GM15510 (cell line): ENCODE measurements around the gene CAMTA2.

Source experiments
- POLR2A ChIP-seq: IDR thresholded peaks from 3 replicates; pipeline ENCODE4 v1.6.1; 2011; ENCODE audit warnings: borderline replicate concordance; ENCODE audit not compliant: insufficient read length; ENCODE audit errors: extremely low read depth

Gene CAMTA2

DNA sequence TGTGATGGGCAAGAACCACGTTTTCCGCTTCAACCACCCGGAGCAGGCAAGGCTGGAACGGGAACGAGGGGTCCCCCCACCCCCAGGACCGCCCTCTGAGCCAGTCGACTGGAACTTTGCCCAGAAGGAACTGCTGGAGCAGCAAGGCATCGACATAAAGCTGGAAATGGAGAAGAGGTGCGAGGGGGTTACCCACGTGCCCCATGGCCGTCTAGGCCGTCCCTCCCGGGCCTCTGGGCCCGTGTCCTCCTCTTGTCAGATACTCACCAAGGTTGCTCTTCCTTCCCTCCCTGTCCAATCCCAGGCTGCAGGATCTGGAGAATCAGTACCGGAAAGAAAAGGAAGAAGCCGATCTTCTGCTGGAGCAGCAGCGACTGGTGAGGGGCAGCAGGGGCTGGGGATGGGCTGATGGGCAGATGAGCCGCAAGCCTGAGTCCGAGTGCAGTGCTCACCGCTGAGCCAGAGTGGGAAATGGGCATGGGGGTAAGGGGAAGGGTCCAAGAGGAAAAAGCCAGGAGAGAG is 33.1 kb upstream of the CAMTA2 start:
- TF ChIP-seq POLR2A = no peak

DNA sequence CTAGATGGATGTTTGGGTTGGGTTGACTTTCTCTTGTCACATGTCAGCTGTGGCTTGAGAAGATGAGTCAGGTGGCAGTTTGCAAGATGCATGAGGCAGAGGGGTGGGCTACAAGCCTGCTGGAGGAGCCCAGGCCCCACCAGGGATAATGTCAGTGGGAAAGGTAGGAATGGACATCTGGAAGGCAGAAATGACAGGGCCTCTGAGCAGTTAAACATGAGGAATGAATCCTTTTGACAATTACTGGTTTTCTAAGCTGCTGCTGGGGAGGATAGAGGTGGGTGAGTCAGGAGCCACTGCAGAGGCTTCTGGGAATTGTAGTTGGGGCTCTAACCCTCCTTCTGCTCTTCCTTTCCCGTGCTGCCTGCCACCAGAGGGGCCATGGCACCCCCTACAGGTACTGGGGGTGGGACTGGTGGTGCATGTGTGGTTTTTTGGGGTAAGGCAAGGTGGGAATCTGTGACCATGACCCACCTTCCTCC is 32.0 kb upstream of the CAMTA2 start:
- TF ChIP-seq POLR2A = no peak

DNA sequence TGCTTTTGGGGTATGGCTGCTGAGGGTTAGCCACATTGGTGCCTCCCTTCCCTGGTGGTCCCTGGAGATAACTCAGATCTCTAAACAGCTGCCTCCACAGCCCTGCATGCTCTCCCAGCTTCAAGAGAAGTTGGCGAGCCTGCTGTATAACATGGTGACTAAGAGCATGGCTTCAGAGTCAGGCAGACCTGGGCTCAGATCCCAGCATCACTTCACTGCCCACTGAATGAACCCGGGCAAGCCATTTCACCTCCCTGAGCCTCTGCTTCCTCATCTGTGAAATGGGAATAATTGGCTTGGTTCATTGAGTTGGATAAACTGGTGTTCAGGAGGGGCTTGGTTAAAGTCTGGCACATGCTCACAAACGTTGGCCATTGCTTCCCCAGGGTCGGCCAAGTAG is 26.9 kb upstream of the CAMTA2 start:
- TF ChIP-seq POLR2A = no peak

DNA sequence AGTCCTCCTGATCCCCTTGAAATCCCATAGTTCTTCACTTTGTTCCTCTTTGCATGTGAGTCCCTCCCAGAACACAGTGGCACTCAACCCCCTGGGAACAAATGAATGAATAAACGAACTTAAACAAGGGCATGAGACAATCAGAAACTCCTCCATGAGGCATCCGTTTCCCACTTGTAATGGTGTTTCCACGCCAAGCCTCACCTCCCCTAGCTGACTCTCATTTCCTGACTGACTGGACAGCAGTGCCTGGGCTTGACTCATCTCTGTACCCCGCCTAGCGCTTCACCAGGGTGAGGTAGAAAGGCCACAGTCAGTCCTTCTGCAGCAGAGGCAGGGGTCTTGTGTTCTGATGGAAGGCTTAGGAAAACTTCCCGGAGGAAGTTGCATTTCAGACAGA is 24.5 kb upstream of the CAMTA2 start:
- no peak for TF ChIP-seq POLR2A

DNA sequence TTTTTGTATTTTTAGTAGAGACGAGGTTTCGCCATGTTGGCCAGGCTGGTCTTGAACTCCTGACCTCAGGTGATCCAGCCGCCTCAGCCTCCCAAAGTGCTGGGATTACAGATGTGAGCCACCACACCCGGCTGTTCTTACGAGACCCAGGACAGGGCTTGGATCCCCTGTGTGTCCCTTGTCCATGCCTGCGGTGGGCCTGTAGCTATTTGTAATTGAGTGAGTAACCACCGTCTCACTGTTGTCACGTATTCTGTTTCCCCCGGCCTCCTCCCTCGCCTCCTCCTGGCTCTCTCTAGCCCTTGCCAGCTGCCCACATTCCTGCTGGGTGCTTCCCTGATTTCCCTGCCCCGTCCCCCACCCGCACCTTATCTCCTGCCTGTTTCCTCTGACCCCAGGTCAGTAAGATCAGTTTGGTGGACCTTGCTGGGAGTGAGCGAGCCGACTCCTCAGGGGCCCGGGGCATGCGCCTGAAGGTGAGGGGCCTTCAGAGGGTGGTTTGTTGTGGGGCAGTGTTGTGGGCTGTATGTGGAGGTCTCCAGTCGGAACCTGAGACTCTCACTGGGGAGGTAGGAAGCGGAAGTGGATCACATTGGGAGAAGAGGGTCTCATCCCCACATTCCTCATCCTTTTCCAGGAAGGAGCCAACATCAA is 15.9 kb upstream of the CAMTA2 start:
- no peak for TF ChIP-seq POLR2A

DNA sequence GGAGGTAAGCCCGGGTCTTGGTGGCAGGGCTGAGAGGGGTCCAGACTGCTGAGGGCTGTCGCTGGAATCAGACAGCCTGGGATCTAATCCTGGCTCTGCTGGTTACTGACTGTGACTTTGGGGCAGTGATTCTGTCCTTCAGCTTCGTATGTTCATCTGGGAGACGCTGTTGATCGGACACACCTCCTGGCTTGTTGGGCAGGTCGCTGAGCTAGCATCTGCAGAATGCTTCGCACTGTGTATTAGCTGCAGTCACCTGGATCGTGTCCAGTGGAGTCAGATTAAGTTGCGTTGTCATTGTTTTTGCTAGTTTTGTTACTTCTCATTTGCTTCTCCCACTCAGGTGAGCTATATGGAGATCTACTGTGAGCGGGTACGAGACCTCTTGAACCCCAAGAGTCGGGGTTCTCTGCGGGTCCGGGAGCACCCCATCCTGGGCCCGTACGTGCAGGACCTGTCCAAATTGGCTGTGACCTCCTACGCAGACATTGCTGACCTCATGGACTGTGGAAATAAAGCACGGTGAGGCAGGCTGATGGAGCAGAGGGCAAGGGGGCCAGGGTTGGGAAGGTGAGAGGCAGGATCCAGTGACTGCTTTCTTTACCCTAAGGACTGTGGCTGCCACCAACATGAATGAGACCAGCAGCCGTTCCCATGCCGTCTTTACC is 14.8 kb upstream of the CAMTA2 start:
- TF ChIP-seq POLR2A = no peak

DNA sequence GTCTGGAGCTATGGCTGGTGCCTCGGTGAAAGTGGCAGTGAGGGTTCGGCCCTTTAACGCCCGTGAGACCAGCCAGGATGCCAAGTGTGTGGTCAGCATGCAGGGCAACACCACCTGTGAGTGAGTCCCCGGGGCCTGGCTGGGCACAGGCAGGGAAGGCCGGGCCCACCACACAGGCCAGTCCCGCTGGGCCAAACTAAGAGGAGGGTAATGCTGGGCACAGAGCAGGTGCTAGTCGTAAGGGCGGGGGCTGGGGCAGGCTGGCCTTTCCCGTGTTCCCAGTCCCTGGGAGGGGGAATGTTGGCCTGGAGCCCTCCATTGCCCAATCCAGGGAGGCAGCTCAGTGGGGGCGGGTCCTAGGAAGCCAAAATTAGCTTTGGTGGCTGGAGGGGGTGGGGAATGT is 12.8 kb upstream of the CAMTA2 start:
- TF ChIP-seq POLR2A = no peak

DNA sequence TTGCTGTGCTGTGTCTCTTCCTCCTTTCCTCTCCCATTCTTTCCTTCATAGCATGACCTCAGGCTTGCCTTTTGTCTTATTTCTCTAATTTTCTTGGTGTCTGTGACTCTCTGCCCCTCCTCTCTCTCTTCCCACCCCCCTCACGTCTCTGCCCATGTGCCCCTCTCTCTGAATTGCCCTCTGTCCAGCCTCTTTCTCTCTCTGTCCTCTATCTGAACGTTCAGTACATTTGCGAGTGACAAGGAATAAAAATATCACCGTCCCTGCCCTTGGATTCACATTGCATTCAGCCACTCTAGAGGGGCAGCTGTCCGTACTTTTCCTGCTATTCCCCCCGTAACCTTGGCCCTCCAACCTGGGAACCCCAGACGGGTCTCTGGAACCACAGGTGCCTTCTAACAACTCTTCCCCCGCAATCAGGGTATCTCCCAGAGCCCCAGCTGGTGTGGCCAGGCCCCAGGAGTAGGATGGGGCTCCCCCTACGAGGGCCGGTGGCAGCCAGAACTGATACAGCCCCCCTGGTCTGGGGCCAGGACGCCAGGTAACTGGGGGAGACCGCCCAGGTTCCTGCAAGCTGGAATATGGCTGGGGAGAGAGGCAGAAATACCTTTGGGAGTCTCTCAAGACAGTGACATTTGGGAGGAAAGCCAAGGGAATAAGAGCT is 12.1 kb upstream of the CAMTA2 start:
- TF ChIP-seq POLR2A = no peak

DNA sequence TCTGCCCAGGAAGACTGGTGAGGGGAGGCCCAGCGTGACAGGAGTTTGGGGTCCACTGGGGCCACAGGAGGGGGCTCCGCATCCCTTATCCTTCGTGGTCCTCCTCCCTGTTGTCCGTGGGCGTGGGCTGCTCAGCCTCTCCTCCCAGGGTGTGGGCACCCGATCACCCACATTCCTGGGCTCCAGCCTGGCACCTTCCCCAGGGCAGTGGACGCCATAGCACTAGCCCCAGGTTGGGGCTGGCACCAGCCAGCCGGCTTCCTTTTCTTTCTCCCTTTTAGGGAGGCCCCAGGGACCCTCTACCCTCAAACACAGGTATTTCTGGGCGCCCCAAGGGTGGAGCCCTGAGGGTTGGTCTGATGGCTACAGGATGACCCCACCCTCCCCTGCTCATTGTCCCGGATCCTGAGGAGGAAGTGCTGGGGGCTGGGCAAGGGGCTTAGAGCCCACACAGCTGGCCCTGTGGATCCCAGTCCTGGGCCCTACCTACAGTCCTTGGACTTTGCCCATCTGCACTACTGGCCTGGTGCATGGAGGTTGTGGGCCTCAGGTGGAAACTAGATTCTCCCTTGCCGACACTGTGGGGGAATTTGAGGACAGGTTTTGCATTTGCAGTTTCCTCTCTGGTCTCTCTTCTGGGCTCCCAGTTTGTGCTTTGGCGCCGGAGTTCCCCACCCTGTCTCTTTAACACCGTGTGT is 11.4 kb upstream of the CAMTA2 start:
- no peak for TF ChIP-seq POLR2A

DNA sequence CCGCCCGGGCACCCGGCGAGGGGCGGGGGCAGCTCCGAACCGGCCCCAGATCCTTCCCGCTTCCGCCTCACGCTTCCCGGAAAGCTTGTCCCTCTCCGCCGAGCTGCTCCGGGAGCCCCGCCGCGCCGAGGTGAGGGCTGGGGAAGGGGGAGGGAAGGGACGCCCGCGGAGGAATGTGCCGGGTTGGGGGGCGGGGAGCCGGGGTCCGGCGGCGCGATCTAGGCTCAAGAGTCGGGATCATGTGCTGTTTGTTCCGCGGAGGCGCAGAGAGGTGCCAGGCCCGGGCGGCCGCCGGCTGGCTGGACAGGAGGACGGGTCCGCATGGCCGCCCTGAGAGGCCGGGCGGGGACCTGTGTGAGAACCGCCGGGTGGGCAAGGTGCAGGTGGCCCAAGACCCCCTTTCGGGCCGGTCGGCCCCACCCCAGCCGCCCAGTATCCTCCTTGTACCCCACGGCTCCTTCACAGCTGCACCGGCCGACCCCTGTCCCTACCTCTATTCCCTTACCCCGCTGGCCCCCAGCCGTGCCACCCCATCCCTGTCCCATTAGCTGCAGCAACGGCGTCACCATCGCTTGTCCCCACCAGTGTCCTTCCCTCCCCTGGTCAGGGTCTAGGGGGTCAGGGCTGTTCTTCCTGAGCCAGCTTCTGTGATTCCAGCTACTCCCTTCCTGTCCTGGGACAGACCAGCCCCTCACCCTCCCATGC is 10.7 kb upstream of the CAMTA2 start:
- TF ChIP-seq POLR2A = no peak

DNA sequence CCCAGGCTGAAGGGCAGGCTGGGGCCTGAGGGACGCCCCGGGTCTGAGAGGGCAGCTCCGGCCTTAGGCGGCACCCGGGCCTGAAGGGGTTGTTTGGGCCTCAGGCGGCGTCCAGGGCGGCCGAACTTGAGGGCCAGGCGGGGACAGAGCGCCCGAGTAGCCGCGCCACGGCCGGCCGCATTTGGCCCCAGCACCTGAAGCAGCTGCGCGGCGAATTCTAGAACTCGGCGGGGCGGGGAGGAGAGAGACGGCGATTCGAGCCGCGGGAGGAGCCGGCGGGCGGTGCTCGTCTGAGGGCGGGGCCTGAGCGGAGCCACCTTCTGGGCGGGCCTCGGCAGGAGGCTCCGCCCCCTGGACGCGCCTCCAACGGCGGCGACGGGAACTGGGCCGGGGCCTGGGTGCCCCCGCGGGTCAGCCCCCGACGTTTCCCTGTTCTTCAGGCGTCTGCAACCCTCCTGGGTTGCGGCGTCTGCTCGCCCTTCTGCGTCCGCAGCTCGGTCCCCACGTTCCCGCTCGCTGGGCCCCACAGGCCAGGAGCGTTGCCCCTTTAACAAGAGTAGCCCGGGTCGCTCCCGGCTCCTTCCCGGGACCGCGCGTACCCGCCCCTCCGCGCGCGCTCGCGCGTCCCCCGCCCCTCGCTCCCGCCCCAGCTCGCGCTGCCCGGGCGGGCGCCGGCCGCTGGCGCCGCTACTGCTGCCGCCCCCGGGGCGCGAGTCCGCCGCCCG is 10.0 kb upstream of the CAMTA2 start, which contains the start of the genes INCA1 and KIF1C:
Gene INCA1 (minus strand): TSS at position 221 of the 725 bp plus-strand sequence. CDS start 3,085 bp downstream, outside the sequence.
Gene KIF1C (plus strand): TSS at position 649 of the 725 bp plus-strand sequence. CDS start 2,297 bp downstream, outside the sequence.
- peak; percentile 53 for TF ChIP-seq POLR2A

DNA sequence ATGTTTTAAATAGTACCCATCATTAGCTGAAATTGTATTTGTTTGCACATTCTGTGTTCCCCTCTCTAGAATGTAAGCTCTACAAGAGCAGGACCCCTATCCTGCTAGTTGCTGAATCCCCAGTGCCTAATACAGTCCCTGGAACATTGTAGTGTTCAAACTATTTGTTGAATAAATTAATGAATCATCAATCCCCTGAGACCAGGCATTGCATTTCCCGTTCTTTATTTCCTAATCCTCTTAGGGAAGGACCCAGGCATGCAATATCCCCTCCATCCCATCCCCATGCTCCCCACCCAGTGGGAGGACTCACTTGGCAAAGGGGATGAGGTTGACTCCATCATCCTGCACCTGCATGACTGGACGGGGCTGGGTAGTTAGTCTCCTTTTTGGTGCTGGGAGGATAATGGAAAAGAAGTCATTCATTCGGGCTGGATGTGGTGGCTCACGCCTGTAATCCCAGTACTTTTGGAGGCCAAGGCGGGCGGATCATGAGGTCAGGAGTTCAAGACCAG is 6.7 kb upstream of the CAMTA2 start:
- TF ChIP-seq POLR2A = no peak
